ENCODE measurements around the gene LANCL3.
"Not testable (repeated sequence)": the region's sequence is repeated elsewhere in the genome, so short reads cannot be mapped to it uniquely, and the experiment has no call there.

Gene LANCL3

GRCh38 chrX:37571426-37572107, at the start of gene LANCL3:
TSS of gene LANCL3 (plus strand) at chrX:37571661. CDS start at chrX:37571871, 210 bp downstream.
- not testable (repeated sequence) for H3K27ac ChIP-seq (ENCODE audit: low read depth, low read length); H3K9ac ChIP-seq (ENCODE audit: low read length); H3K36me3 ChIP-seq (ENCODE audit: insufficient read depth, low read length); H3K27me3 ChIP-seq (ENCODE audit: control insufficient read depth in 1 of 2, insufficient read depth in 2 of 2, low read length in 2 of 2); H3K4me1 ChIP-seq (ENCODE audit: insufficient read depth, low read length); H3K9me3 ChIP-seq (ENCODE audit: low read length)
- peak within 1 kb of the TSS in 1 of 2 donors; percentile 44 for H3K4me3 ChIP-seq (ENCODE audit: low read depth in 1 of 2, low read length in 2 of 2)

- H3K36me3 ChIP-seq (ENCODE audit: insufficient read depth, low read length); H3K9me3 ChIP-seq (ENCODE audit: low read length); H3K9ac ChIP-seq (ENCODE audit: low read length); H3K27ac ChIP-seq (ENCODE audit: low read depth, low read length); H3K4me1 ChIP-seq (ENCODE audit: insufficient read depth, low read length); H3K4me3 ChIP-seq (ENCODE audit: low read depth in 1 of 2, low read length in 2 of 2); H3K27me3 ChIP-seq (ENCODE audit: control insufficient read depth in 1 of 2, insufficient read depth in 2 of 2, low read length in 2 of 2): not testable (repeated sequence)
These were observed 47.8 kb upstream of the LANCL3 start for GRCh38 chrX:37523673-37524072.

- no peak overlapping the region for H3K27ac ChIP-seq (ENCODE audit: low read depth, low read length)
- no peaks in the 10 kb centered on the region for H3K9me3 ChIP-seq (ENCODE audit: low read length)
- no peak overlapping the region for H3K4me3 ChIP-seq (ENCODE audit: low read depth in 1 of 2, low read length in 2 of 2)
- H3K36me3 ChIP-seq (ENCODE audit: insufficient read depth, low read length), result no peaks in the 10 kb centered on the region
- peaks cover 0 to 9% of the 10 kb centered on the region in 2 donors for H3K27me3 ChIP-seq (ENCODE audit: control insufficient read depth in 1 of 2, insufficient read depth in 2 of 2, low read length in 2 of 2)
- H3K4me1 ChIP-seq (ENCODE audit: insufficient read depth, low read length), result no peaks in the 10 kb centered on the region
- no peak overlapping the region for H3K9ac ChIP-seq (ENCODE audit: low read length)
These were observed 29.5 kb upstream of the LANCL3 start for GRCh38 chrX:37541991-37542390.

GRCh38 chrX:37542791-37543190, 28.7 kb upstream of the LANCL3 start:
- Histone ChIP-seq H3K27ac (ENCODE audit: low read depth, low read length) (no peak overlapping the region), H3K27me3 (ENCODE audit: control insufficient read depth in 1 of 2, insufficient read depth in 2 of 2, low read length in 2 of 2) (peaks cover 0 to 5% of the 10 kb centered on the region in 2 donors), H3K9me3 (ENCODE audit: low read length) (no peaks in the 10 kb centered on the region), H3K9ac (ENCODE audit: low read length) (no peak overlapping the region), H3K36me3 (ENCODE audit: insufficient read depth, low read length) (no peaks in the 10 kb centered on the region), H3K4me3 (ENCODE audit: low read depth in 1 of 2, low read length in 2 of 2) (no peak overlapping the region), H3K4me1 (ENCODE audit: insufficient read depth, low read length) (no peaks in the 10 kb centered on the region)

GRCh38 chrX:37543324-37543723, 28.1 kb upstream of the LANCL3 start:
- Histone ChIP-seq H3K27me3 (ENCODE audit: control insufficient read depth in 1 of 2, insufficient read depth in 2 of 2, low read length in 2 of 2) (peaks cover 0 to 5% of the 10 kb centered on the region in 2 donors), H3K27ac (ENCODE audit: low read depth, low read length) (no peak overlapping the region), H3K9me3 (ENCODE audit: low read length) (no peaks in the 10 kb centered on the region), H3K4me1 (ENCODE audit: insufficient read depth, low read length) (no peaks in the 10 kb centered on the region), H3K9ac (ENCODE audit: low read length) (no peak overlapping the region), H3K36me3 (ENCODE audit: insufficient read depth, low read length) (no peaks in the 10 kb centered on the region), H3K4me3 (ENCODE audit: low read depth in 1 of 2, low read length in 2 of 2) (no peak overlapping the region)

- not testable (repeated sequence) for H3K4me1 ChIP-seq (ENCODE audit: insufficient read depth, low read length); H3K36me3 ChIP-seq (ENCODE audit: insufficient read depth, low read length); H3K4me3 ChIP-seq (ENCODE audit: low read depth in 1 of 2, low read length in 2 of 2); H3K9ac ChIP-seq (ENCODE audit: low read length); H3K27me3 ChIP-seq (ENCODE audit: control insufficient read depth in 1 of 2, insufficient read depth in 2 of 2, low read length in 2 of 2); H3K27ac ChIP-seq (ENCODE audit: low read depth, low read length); H3K9me3 ChIP-seq (ENCODE audit: low read length)
These were observed 26.9 kb upstream of the LANCL3 start for GRCh38 chrX:37544531-37544930.

- Histone ChIP-seq H3K36me3 (ENCODE audit: insufficient read depth, low read length) (no peaks in the 10 kb centered on the region), H3K9me3 (ENCODE audit: low read length) (no peaks in the 10 kb centered on the region), H3K4me1 (ENCODE audit: insufficient read depth, low read length) (no peaks in the 10 kb centered on the region), H3K27ac (ENCODE audit: low read depth, low read length) (no peak overlapping the region), H3K27me3 (ENCODE audit: control insufficient read depth in 1 of 2, insufficient read depth in 2 of 2, low read length in 2 of 2) (peaks cover 0 to 5% of the 10 kb centered on the region in 2 donors), H3K4me3 (ENCODE audit: low read depth in 1 of 2, low read length in 2 of 2) (no peak overlapping the region), H3K9ac (ENCODE audit: low read length) (no peak overlapping the region)
These were observed 26.4 kb upstream of the LANCL3 start for GRCh38 chrX:37545066-37545465.

GRCh38 chrX:37549619-37550018, 21.8 kb upstream of the LANCL3 start:
- not testable (repeated sequence) for H3K9me3 ChIP-seq (ENCODE audit: low read length); H3K4me3 ChIP-seq (ENCODE audit: low read depth in 1 of 2, low read length in 2 of 2); H3K9ac ChIP-seq (ENCODE audit: low read length); H3K27me3 ChIP-seq (ENCODE audit: control insufficient read depth in 1 of 2, insufficient read depth in 2 of 2, low read length in 2 of 2); H3K4me1 ChIP-seq (ENCODE audit: insufficient read depth, low read length); H3K27ac ChIP-seq (ENCODE audit: low read depth, low read length); H3K36me3 ChIP-seq (ENCODE audit: insufficient read depth, low read length)

- Histone ChIP-seq H3K9ac (ENCODE audit: low read length) (no peak overlapping the region), H3K27ac (ENCODE audit: low read depth, low read length) (no peak overlapping the region), H3K4me3 (ENCODE audit: low read depth in 1 of 2, low read length in 2 of 2) (no peak overlapping the region), H3K27me3 (ENCODE audit: control insufficient read depth in 1 of 2, insufficient read depth in 2 of 2, low read length in 2 of 2) (no peaks in the 10 kb centered on the region), H3K9me3 (ENCODE audit: low read length) (no peaks in the 10 kb centered on the region), H3K36me3 (ENCODE audit: insufficient read depth, low read length) (no peaks in the 10 kb centered on the region), H3K4me1 (ENCODE audit: insufficient read depth, low read length) (no peaks in the 10 kb centered on the region)
These were observed 18.0 kb upstream of the LANCL3 start for GRCh38 chrX:37553476-37553875.

- H3K36me3 ChIP-seq (ENCODE audit: insufficient read depth, low read length); H3K27me3 ChIP-seq (ENCODE audit: control insufficient read depth in 1 of 2, insufficient read depth in 2 of 2, low read length in 2 of 2); H3K9me3 ChIP-seq (ENCODE audit: low read length); H3K27ac ChIP-seq (ENCODE audit: low read depth, low read length); H3K4me1 ChIP-seq (ENCODE audit: insufficient read depth, low read length); H3K4me3 ChIP-seq (ENCODE audit: low read depth in 1 of 2, low read length in 2 of 2); H3K9ac ChIP-seq (ENCODE audit: low read length): not testable (repeated sequence)
These were observed 6.2 kb upstream of the LANCL3 start for GRCh38 chrX:37565254-37565653.

- not testable (repeated sequence) for H3K9me3 ChIP-seq (ENCODE audit: low read length); H3K4me3 ChIP-seq (ENCODE audit: low read depth in 1 of 2, low read length in 2 of 2); H3K27me3 ChIP-seq (ENCODE audit: control insufficient read depth in 1 of 2, insufficient read depth in 2 of 2, low read length in 2 of 2); H3K36me3 ChIP-seq (ENCODE audit: insufficient read depth, low read length); H3K9ac ChIP-seq (ENCODE audit: low read length); H3K27ac ChIP-seq (ENCODE audit: low read depth, low read length); H3K4me1 ChIP-seq (ENCODE audit: insufficient read depth, low read length)
These were observed 1.1 kb upstream of the LANCL3 start for GRCh38 chrX:37570349-37570748.

- not testable (repeated sequence) for H3K9ac ChIP-seq (ENCODE audit: low read length); H3K9me3 ChIP-seq (ENCODE audit: low read length); H3K27me3 ChIP-seq (ENCODE audit: control insufficient read depth in 1 of 2, insufficient read depth in 2 of 2, low read length in 2 of 2); H3K36me3 ChIP-seq (ENCODE audit: insufficient read depth, low read length); H3K4me1 ChIP-seq (ENCODE audit: insufficient read depth, low read length); H3K27ac ChIP-seq (ENCODE audit: low read depth, low read length)
- H3K4me3 ChIP-seq (ENCODE audit: low read depth in 1 of 2, low read length in 2 of 2), result peak overlapping the region in 1 of 2 donors; percentile 44
These were observed 687 bp downstream of the LANCL3 start for GRCh38 chrX:37572108-37572587.

Measured in muscle layer of colon (tissue), 2 donors.